ENCODE data around the gene PLEKHG5. TPM values are rescaled to one million over a fixed set of nuclear protein-coding genes. Genes with fewer than 3 reads are reported as not detected.

Gene PLEKHG5
- total RNA-seq, 1 donor from 2014 or later = 12.2 TPM

GRCh38 chr1:6470132-6471085 is 21.1 kb downstream of the PLEKHG5 start:
- DNase-seq = no peak
- H3K9me3 ChIP-seq = no peaks in the 10 kb centered on the region
- no peak overlapping the region for H3K27ac ChIP-seq
- H3K36me3 ChIP-seq = no peaks in the 10 kb centered on the region
- no peaks in the 10 kb centered on the region for H3K4me1 ChIP-seq
- H3K4me3 ChIP-seq = no peak overlapping the region
- H3K27me3 ChIP-seq = no peaks in the 10 kb centered on the region
- ATAC-seq = no peak
- intact Hi-C loops (cut with DNase I) = no loop called here
- no peak for TF ChIP-seq CTCF (IDR thresholded peaks at IDR 0.05)

- Histone ChIP-seq H3K36me3 (no peaks in the 10 kb centered on the region), H3K27ac (no peak overlapping the region), H3K4me1 (no peaks in the 10 kb centered on the region), H3K4me3 (no peak overlapping the region), H3K9me3 (no peaks in the 10 kb centered on the region), H3K27me3 (no peaks in the 10 kb centered on the region)
- no peak for ATAC-seq
- no peak for DNase-seq
- intact Hi-C loops (cut with DNase I) = no loop called here
- no peak for TF ChIP-seq CTCF (IDR thresholded peaks at IDR 0.05)
These were observed 22.6 kb downstream of the PLEKHG5 start for GRCh38 chr1:6468729-6469461.

GRCh38 chr1:6467744-6468688 is 23.5 kb downstream of the PLEKHG5 start:
- intact Hi-C loops (cut with DNase I) = no loop called here
- no peak for TF ChIP-seq CTCF (IDR thresholded peaks at IDR 0.05)
- H3K36me3 ChIP-seq = no peaks in the 10 kb centered on the region
- H3K27me3 ChIP-seq = no peaks in the 10 kb centered on the region
- no peak overlapping the region for H3K27ac ChIP-seq
- no peak overlapping the region for H3K4me3 ChIP-seq
- H3K9me3 ChIP-seq = no peaks in the 10 kb centered on the region
- no peaks in the 10 kb centered on the region for H3K4me1 ChIP-seq
- no peak for ATAC-seq
- no peak for DNase-seq

GRCh38 chr1:6467224-6467623 is 24.2 kb downstream of the PLEKHG5 start:
- no peak overlapping the region for H3K27ac ChIP-seq
- no peak overlapping the region for H3K4me3 ChIP-seq
- TF ChIP-seq CTCF (IDR thresholded peaks at IDR 0.05) = no peak
- no peaks in the 10 kb centered on the region for H3K4me1 ChIP-seq
- ATAC-seq = no peak
- intact Hi-C loops (cut with DNase I) = no loop called here
- DNase-seq = no peak
- H3K9me3 ChIP-seq = no peaks in the 10 kb centered on the region
- H3K27me3 ChIP-seq = no peaks in the 10 kb centered on the region
- no peaks in the 10 kb centered on the region for H3K36me3 ChIP-seq

- H3K4me1 ChIP-seq = no peaks in the 10 kb centered on the region
- ATAC-seq (no peak), DNase-seq (no peak)
- intact Hi-C loops (cut with DNase I) = no loop called here
- no peaks in the 10 kb centered on the region for H3K9me3 ChIP-seq
- TF ChIP-seq CTCF (IDR thresholded peaks at IDR 0.05) = no peak
- H3K4me3 ChIP-seq = no peak overlapping the region
- no peaks in the 10 kb centered on the region for H3K36me3 ChIP-seq
- no peaks in the 10 kb centered on the region for H3K27me3 ChIP-seq
- H3K27ac ChIP-seq = no peak overlapping the region
These were observed 24.7 kb downstream of the PLEKHG5 start for GRCh38 chr1:6466751-6467150.
